GM12878 (cell line): ENCODE data around the gene SPATS2L. TPM values are rescaled to one million over a fixed set of nuclear protein-coding genes. Genes with fewer than 3 reads are reported as not detected.

ENCODE experiments used
- ATAC-seq: fragments of 200-7000 bp; cut with Tn5 transposase; 3 replicates; pipeline ENCODE4 v1.9.1; 2020; ENCODE audit warnings: mild to moderate bottlenecking, moderate library complexity
- BruUV-seq: library from RNA; stranded (reverse); fragments of 400-500 nt; replicated peaks from 2 replicates; lab custom pipeline; 2021; lab: Mats Ljungman, UMichigan
- CTCF ChIA-PET: fragments of 300-600 bp; sonication (Branson Sonifier 250); formaldehyde crosslinking; extraction: SDS; loops from one replicate; lab custom pipeline; 2021; ENCODE audit warnings: inconsistent platforms; lab: Yijun Ruan, JAX
- POLR2A ChIA-PET: fragments of 350-600 bp; formaldehyde crosslinking; extraction: SDS; loops from one replicate; lab custom pipeline; 2021; ENCODE audit warnings: inconsistent platforms; lab: Charles Lee
- RAD21 ChIA-PET: fragments of 300-600 bp; sonication (Branson Sonifier 250); formaldehyde crosslinking; loops from one replicate; lab custom pipeline; 2023; ENCODE audit warnings: antibody characterized with exemption; ENCODE audit not compliant: unreplicated experiment; lab: Charles Lee
- SMC1A ChIA-PET: fragments of 300-600 bp; sonication (Branson Sonifier 250); formaldehyde crosslinking; loops from one replicate; lab custom pipeline; 2023; ENCODE audit not compliant: unreplicated experiment, uncharacterized antibody; lab: Charles Lee
- DNase-seq: peaks from one replicate; pipeline ENCODE4 v3.0.0-alpha.2; 2011; ENCODE audit warnings: low read depth, low spot score
- FAIRE-seq: peaks from 3 replicates; lab custom pipeline; 2011; peaks lifted over from hg19 to GRCh38; lab: Jason Lieb, UNC
- H2AFZ ChIP-seq: 2 replicates; pipeline ENCODE4 v1.6.0; 2011; ENCODE audit warnings: low read depth, low read length, control low read depth; ENCODE audit not compliant: control insufficient read depth
- H3K27ac ChIP-seq: 2 replicates; pipeline ENCODE4 v1.5.1; 2011; ENCODE audit warnings: control low read depth; ENCODE audit not compliant: control insufficient read depth, insufficient read depth
- H3K27me3 ChIP-seq, 2 experiments: replicated peaks in 1 of 2; 2 replicates each; pipeline versions ENCODE4 v1.6.0 to v1.6.1; 2011; ENCODE audit warnings: low read length in 1 of 2; ENCODE audit not compliant: control insufficient read depth in 2 of 2, insufficient read depth in 2 of 2
- H3K36me3 ChIP-seq, 2 experiments: 2 replicates each; pipeline ENCODE4 v1.5.1; 2011; ENCODE audit warnings: low read length in 1 of 2; ENCODE audit not compliant: control insufficient read depth in 2 of 2, insufficient read depth in 2 of 2
- H3K4me1 ChIP-seq: 2 replicates; pipeline ENCODE4 v1.6.1; 2011; ENCODE audit warnings: mild to moderate bottlenecking, low read length, moderate library complexity, mixed read lengths; ENCODE audit not compliant: control insufficient read depth, insufficient read depth
- H3K4me2 ChIP-seq: 2 replicates; pipeline ENCODE4 v1.6.0; 2011; ENCODE audit warnings: control low read depth; ENCODE audit not compliant: control insufficient read depth, insufficient read depth
- H3K4me3 ChIP-seq: fragments of 200-600 bp; sonication (generic); 2 replicates; pipeline ENCODE4 v1.5.1; 2016
- H3K79me2 ChIP-seq: 2 replicates; pipeline ENCODE4 v1.6.0; 2011; ENCODE audit warnings: low read length; ENCODE audit not compliant: control insufficient read depth, insufficient read depth
- H3K9ac ChIP-seq: 2 replicates; pipeline ENCODE4 v1.8.0; 2011; ENCODE audit warnings: low read length, control low read depth, mixed read lengths; ENCODE audit not compliant: control insufficient read depth, insufficient read depth
- H3K9me3 ChIP-seq: replicated peaks from 3 replicates; pipeline ENCODE4 v1.5.1; 2011; ENCODE audit warnings: mild to moderate bottlenecking, low read length; ENCODE audit not compliant: control insufficient read depth, insufficient read depth
- H4K20me1 ChIP-seq: 2 replicates; pipeline ENCODE4 v1.6.0; 2011; ENCODE audit not compliant: control insufficient read depth, insufficient read depth
- ATF2 ChIP-seq: IDR thresholded peaks from 2 replicates; pipeline ENCODE4 v1.6.1; 2012; ENCODE audit warnings: low read length, inconsistent platforms
- BACH1 ChIP-seq: fragments of 450-650 bp; IDR thresholded peaks from 2 replicates; pipeline ENCODE4 v1.6.1; 2017; ENCODE audit warnings: mild to moderate bottlenecking, borderline replicate concordance
- E2F8 ChIP-seq: fragments of 450-650 bp; IDR thresholded peaks from 2 replicates; pipeline ENCODE4 v1.6.1; 2018; ENCODE audit warnings: mild to moderate bottlenecking, low read depth, moderate library complexity; ENCODE audit not compliant: partially characterized antibody
- E4F1 ChIP-seq: fragments of 450-650 bp; IDR thresholded peaks from 2 replicates; pipeline ENCODE4 v1.6.1; 2018; ENCODE audit warnings: borderline replicate concordance, mild to moderate bottlenecking; ENCODE audit not compliant: partially characterized antibody
- ESRRA ChIP-seq: IDR thresholded peaks from 2 replicates; pipeline ENCODE4 v1.6.1; 2012; ENCODE audit warnings: mild to moderate bottlenecking, low read length, improper control_type of control experiment
- FOS ChIP-seq: IDR thresholded peaks from 3 replicates; pipeline ENCODE4 v1.6.1; 2011; ENCODE audit warnings: borderline replicate concordance; ENCODE audit not compliant: insufficient read length; ENCODE audit errors: extremely low read depth
- IRF5 ChIP-seq: fragments of 450-650 bp; IDR thresholded peaks from 2 replicates; pipeline ENCODE4 v1.6.1; 2017; ENCODE audit warnings: borderline replicate concordance
- KLF5 ChIP-seq: fragments of 450-650 bp; IDR thresholded peaks from 2 replicates; pipeline ENCODE4 v1.6.1; 2014; ENCODE audit warnings: mild to moderate bottlenecking; ENCODE audit not compliant: partially characterized antibody
- PAX8 ChIP-seq: fragments of 450-650 bp; IDR thresholded peaks from 2 replicates; pipeline ENCODE4 v1.6.1; 2017; ENCODE audit warnings: mild to moderate bottlenecking, moderate library complexity
- PKNOX1 ChIP-seq: fragments of 450-650 bp; IDR thresholded peaks from 2 replicates; pipeline ENCODE4 v1.6.1; 2016; ENCODE audit warnings: mild to moderate bottlenecking
- POLR2AphosphoS2 ChIP-seq: IDR thresholded peaks from 2 replicates; pipeline ENCODE4 v1.6.1; 2011; ENCODE audit warnings: low read depth, mild to moderate bottlenecking, low read length, improper control_type of control experiment, moderate library complexity
- POLR2AphosphoS5 ChIP-seq: IDR thresholded peaks from 2 replicates; pipeline ENCODE4 v1.6.1; 2011; ENCODE audit warnings: mild to moderate bottlenecking, low read length, inconsistent platforms
- SMAD5 ChIP-seq: IDR thresholded peaks from 2 replicates; pipeline ENCODE4 v1.6.1; 2016; ENCODE audit warnings: antibody characterized with exemption, low read depth
- TCF3 ChIP-seq: IDR thresholded peaks from 2 replicates; pipeline ENCODE4 v1.6.1; 2012; ENCODE audit warnings: low read depth, mild to moderate bottlenecking, low read length, borderline replicate concordance; ENCODE audit not compliant: insufficient read depth
- in situ Hi-C: fragments of 300-500 bp; cut with MboI; formaldehyde crosslinking; loops from 9 replicates; pipeline ENCODE4 v1.14.3; 2018; ENCODE audit warnings: mixed read lengths
- intact Hi-C: fragments of 100-400 bp; cut with micrococcal nuclease; formaldehyde crosslinking; loops from one replicate; pipeline ENCODE4 v1.14.2; 2022; ENCODE audit not compliant: unreplicated experiment
- polyA plus RNA-seq, 11 experiments: library from polyadenylated mRNA; depleted of rRNA in 4 of 11; unstranded in 6 of 11; stranded (reverse) in 5 of 11; fragments of >200 nt; fragmentation: Nextera tagmentation in 4 of 11; fragmentation: Illumina TruSeq in 1 of 11; extraction: Ambion mirVana in 4 of 11; extraction: Trizol in 1 of 11; gene quantifications; 1 replicate in 1 of 11; 2 replicates in 10 of 11; pipeline versions ENCODE4 v1.2.1 to v1.2.3, GENCODE V29; 2011 to 2016; ENCODE audit warnings: inconsistent platforms in 2 of 11, missing spikeins in 2 of 11, low read depth in 1 of 11
- total RNA-seq, 4 experiments: library from RNA; depleted of rRNA in 3 of 4; stranded (reverse); fragments of >200 nt in 3 of 4; fragmentation: Illumina TruSeq in 1 of 4; extraction: Trizol in 1 of 4; gene quantifications; 2 replicates each; pipeline versions ENCODE4 v1.2.1 to v1.2.3, GENCODE V29; 2013 to 2021

The SPATS2L gene
- total and polyA plus RNA-seq, 10 of the 15 experiments (the other 5 are each of a cell fraction or from before 2014, with no cell fraction given): 5.2 to 30.0 (median 20.1) TPM

- no peak for ATAC-seq
- BruUV-seq: no TSS peak
- in situ Hi-C loops: no loop called here
- no peak for TF ChIP-seq E2F8
- TF ChIP-seq ESRRA: no peak
- TF ChIP-seq PKNOX1: no peak
- TF ChIP-seq FOS: no peak
- no peak for TF ChIP-seq SMAD5
- no peak for TF ChIP-seq ATF2
- no peak for TF ChIP-seq POLR2AphosphoS5
- TF ChIP-seq TCF3: no peak
- no peak for TF ChIP-seq IRF5
- TF ChIP-seq BACH1: no peak
- no peak for TF ChIP-seq POLR2AphosphoS2
- no peak for TF ChIP-seq KLF5
- no peak for TF ChIP-seq E4F1
- no peak for TF ChIP-seq PAX8
Measured at GRCh38 chr2:200411831-200412230, 105.3 kb downstream of the SPATS2L start.

More at GRCh38 chr2:200411831-200412230, 105.3 kb downstream of the SPATS2L start:
- no peak overlapping the region for H2AFZ ChIP-seq
- H3K9ac ChIP-seq: no peak overlapping the region
- RAD21 ChIA-PET: no interaction called here
- no peaks in the 10 kb centered on the region for H3K9me3 ChIP-seq
- no peaks in the 10 kb centered on the region for H4K20me1 ChIP-seq
- H3K79me2 ChIP-seq: no peaks in the 10 kb centered on the region
- H3K27me3 ChIP-seq: no peaks in the 10 kb centered on the region
- intact Hi-C loops: no loop called here
- no peak overlapping the region for H3K27ac ChIP-seq
- no peak for DNase-seq
- SMC1A ChIA-PET: no interaction called here
- H3K4me2 ChIP-seq: no peak overlapping the region
- CTCF ChIA-PET: no interaction called here
- no peaks in the 10 kb centered on the region for H3K4me1 ChIP-seq
- H3K36me3 ChIP-seq: no peaks in the 10 kb centered on the region; a peak in 1 of 4 replicates
- POLR2A ChIA-PET: no interaction called here
- no peak for FAIRE-seq
- H3K4me3 ChIP-seq: no peak overlapping the region
